Articular chondrocyte of knee joint (primary cell): ENCODE results near the gene POU2AF1. TPM values are rescaled to one million over a fixed set of nuclear protein-coding genes. Genes with fewer than 3 reads are reported as not detected.

Experiments
- small RNA-seq: library from RNA; depleted of rRNA; stranded (forward); fragments of <200 nt; gene quantifications from one replicate; pipeline ENCODE3, GENCODE V24; 2012
- total RNA-seq: library from RNA; depleted of rRNA; stranded (reverse); fragments of >200 nt; gene quantifications from 2 replicates; pipeline ENCODE4 v1.2.3, GENCODE V29; 2012

POU2AF1 gene, protein sequence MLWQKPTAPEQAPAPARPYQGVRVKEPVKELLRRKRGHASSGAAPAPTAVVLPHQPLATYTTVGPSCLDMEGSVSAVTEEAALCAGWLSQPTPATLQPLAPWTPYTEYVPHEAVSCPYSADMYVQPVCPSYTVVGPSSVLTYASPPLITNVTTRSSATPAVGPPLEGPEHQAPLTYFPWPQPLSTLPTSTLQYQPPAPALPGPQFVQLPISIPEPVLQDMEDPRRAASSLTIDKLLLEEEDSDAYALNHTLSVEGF
- total RNA-seq, result not detected in 2 replicates

DNA sequence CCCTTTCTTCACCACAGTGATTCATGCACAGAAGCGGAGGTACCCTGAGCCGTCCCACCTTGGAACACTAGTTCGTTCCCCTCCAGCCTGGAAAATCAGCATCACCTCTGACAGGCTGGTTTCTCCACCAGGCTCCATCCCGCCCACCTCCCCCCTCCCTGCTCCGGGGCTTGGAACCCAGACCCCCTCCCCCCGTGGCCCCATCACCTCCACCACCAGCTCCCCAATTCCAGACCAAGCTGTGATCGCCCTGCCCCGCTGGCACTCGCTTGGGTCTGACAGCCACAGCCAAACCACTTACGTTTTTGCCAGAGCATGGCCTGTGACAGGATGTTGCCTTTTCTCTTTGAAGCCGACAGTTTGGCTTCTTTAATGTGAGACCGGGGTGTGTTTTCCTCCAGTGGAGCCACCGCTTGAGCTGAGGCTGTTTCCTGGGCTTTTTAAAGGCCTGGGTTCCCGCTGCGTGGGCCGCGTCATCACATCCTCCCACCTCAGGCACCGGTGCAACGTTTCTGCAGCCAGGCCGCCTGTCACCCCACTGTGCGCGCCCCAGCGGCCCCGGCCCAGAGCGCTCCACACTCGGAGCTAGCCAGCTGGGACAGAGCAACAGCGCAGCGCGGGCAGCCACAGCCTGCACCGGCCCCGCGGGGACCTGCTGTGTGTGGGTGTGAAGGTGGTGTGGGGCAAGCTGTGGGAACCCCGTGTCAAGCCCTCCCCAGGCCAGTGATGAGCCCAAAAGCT lies at the start of gene POU2AF1:
POU2AF1 (minus strand) TSS at position 415 of the 741 bp plus-strand sequence; CDS start at position 317, 98 bp downstream.

Small RNA genes lying within 50 kb of the gene (small RNA-seq; reads per million reads assigned to genes)
- gene MIR4491, result not detected
- 0.27 reads per million for gene RNU2-60P

Other genes starting within 250 kb of the POU2AF1 start
- not detected in 2 replicates for gene POU2AF2, start 133.6 kb downstream of the POU2AF1 start, total RNA-seq
- gene POU2AF3, start 80.7 kb downstream of the POU2AF1 start, total RNA-seq, result not detected in 2 replicates
- not detected in 2 replicates for gene BTG4, start 133.1 kb upstream of the POU2AF1 start, total RNA-seq
- gene HOATZ, start 135.5 kb upstream of the POU2AF1 start, total RNA-seq, result not detected in 2 replicates
- gene LAYN, start 161.4 kb upstream of the POU2AF1 start, total RNA-seq, result 61.5 and 62.7 TPM in 2 replicates
- gene SIK2, start 223.2 kb upstream of the POU2AF1 start, total RNA-seq, result 24.9 and 29.1 TPM in 2 replicates